ENCODE measurements around the gene CYB5R3. TPM values are rescaled to one million over a fixed set of nuclear protein-coding genes. Genes with fewer than 3 reads are reported as not detected.
"Not testable (repeated sequence)": the region's sequence is repeated elsewhere in the genome, so short reads cannot be mapped to it uniquely, and the experiment has no call there.

Gene CYB5R3
- total RNA-seq, 1 experiment from 2014 or later = 172 TPM

GRCh38 chr22:42619261-42620063 is 29.7 kb downstream of the CYB5R3 start:
- H3K36me3 ChIP-seq (ENCODE audit: insufficient read depth, low read length, poor library complexity, severe bottlenecking) = peaks cover 15% of the 10 kb centered on the region
- CTCF ChIA-PET = interaction anchor here (0.6 kb wide), 1 partner anchor 15 kb away, joined by 3 read pairs; no protein-coding TSS in a partner anchor
- DNase-seq (ENCODE audit: low spot score) = no peak
- no peak overlapping the region for H3K4me3 ChIP-seq (ENCODE audit: low read depth, low read length, poor library complexity, severe bottlenecking)
- intact Hi-C loops (cut with micrococcal nuclease; ENCODE audit: unreplicated experiment) = no loop called here
- H3K4me1 ChIP-seq (ENCODE audit: insufficient read depth, low read length, poor library complexity, severe bottlenecking) = peaks cover 3% of the 10 kb centered on the region
- POLR2A ChIA-PET (ENCODE audit: low non-redundant PET) = no interaction called here
- TF ChIP-seq EZH2 (IDR thresholded peaks at IDR 0.05; ENCODE audit: borderline replicate concordance, low read depth, low read length, poor library complexity, severe bottlenecking) = no peak
- no peaks in the 10 kb centered on the region for H3K27me3 ChIP-seq (replicated peaks; ENCODE audit: insufficient read depth, low read depth, low read length, poor library complexity)
- H3K27ac ChIP-seq (ENCODE audit: low read depth, low read length, poor library complexity, severe bottlenecking) = no peak overlapping the region
- H3K9me3 ChIP-seq (ENCODE audit: low read depth, low read length, poor library complexity, severe bottlenecking) = no peaks in the 10 kb centered on the region
- no TSS peak for BruUV-seq (replicated peaks)

- DNase-seq (ENCODE audit: low spot score) = no peak
- peaks cover 13% of the 10 kb centered on the region for H3K4me1 ChIP-seq (ENCODE audit: insufficient read depth, low read length, poor library complexity, severe bottlenecking)
- no TSS peak for BruUV-seq (replicated peaks)
- no peaks in the 10 kb centered on the region for H3K27me3 ChIP-seq (replicated peaks; ENCODE audit: insufficient read depth, low read depth, low read length, poor library complexity)
- H3K9me3 ChIP-seq (ENCODE audit: low read depth, low read length, poor library complexity, severe bottlenecking) = no peaks in the 10 kb centered on the region
- TF ChIP-seq EZH2 (IDR thresholded peaks at IDR 0.05; ENCODE audit: borderline replicate concordance, low read depth, low read length, poor library complexity, severe bottlenecking) (no peak), CTCF (conservative IDR thresholded peaks at IDR 0.05; ENCODE audit: low read depth, low read length) (no peak)
- intact Hi-C loops (cut with micrococcal nuclease; ENCODE audit: unreplicated experiment) = no loop called here
- H3K4me3 ChIP-seq (ENCODE audit: low read depth, low read length, poor library complexity, severe bottlenecking) = no peak overlapping the region
- peaks cover 8% of the 10 kb centered on the region for H3K36me3 ChIP-seq (ENCODE audit: insufficient read depth, low read length, poor library complexity, severe bottlenecking)
- no peak overlapping the region for H3K27ac ChIP-seq (ENCODE audit: low read depth, low read length, poor library complexity, severe bottlenecking)
- POLR2A ChIA-PET (ENCODE audit: low non-redundant PET) = no interaction called here
- CTCF ChIA-PET = interaction anchor here (0.6 kb wide), 1 partner anchor 380 kb away, joined by 3 read pairs; no protein-coding TSS in a partner anchor
These were observed 31.8 kb downstream of the CYB5R3 start for GRCh38 chr22:42617155-42617983.

GRCh38 chr22:42615860-42616175 is 33.4 kb downstream of the CYB5R3 start:
- H3K27me3 ChIP-seq (replicated peaks; ENCODE audit: insufficient read depth, low read depth, low read length, poor library complexity); BruUV-seq (replicated peaks); DNase-seq (ENCODE audit: low spot score); H3K9me3 ChIP-seq (ENCODE audit: low read depth, low read length, poor library complexity, severe bottlenecking); POLR2A ChIA-PET (ENCODE audit: low non-redundant PET); CTCF ChIA-PET: not testable (repeated sequence)
- intact Hi-C loops (cut with micrococcal nuclease; ENCODE audit: unreplicated experiment) = loop anchor here (2.0 kb wide), 1 partner anchor 33 kb away; no protein-coding TSS in a partner anchor
- H3K27ac ChIP-seq (ENCODE audit: low read depth, low read length, poor library complexity, severe bottlenecking) = peak overlapping the region; percentile 97
- peaks cover 28% of the 10 kb centered on the region for H3K4me1 ChIP-seq (ENCODE audit: insufficient read depth, low read length, poor library complexity, severe bottlenecking)
- peaks cover 21% of the 10 kb centered on the region for H3K36me3 ChIP-seq (ENCODE audit: insufficient read depth, low read length, poor library complexity, severe bottlenecking)
- peak overlapping the region; percentile 77 for H3K4me3 ChIP-seq (ENCODE audit: low read depth, low read length, poor library complexity, severe bottlenecking)
